22Rv1 (cell line): ENCODE data around the gene LDLRAD4.

Source experiments
- H3K27ac ChIP-seq: fragments of 450-650 bp; 2 replicates; pipeline ENCODE4 v1.5.1; 2017
- CTCF ChIP-seq: fragments of 450-650 bp; IDR thresholded peaks from 2 replicates; pipeline ENCODE4 v1.5.1; 2017; ENCODE audit warnings: mild to moderate bottlenecking
- ZFX ChIP-seq: fragments of 450-650 bp; IDR thresholded peaks from 2 replicates; pipeline ENCODE4 v1.6.1; 2017; ENCODE audit warnings: antibody characterized with exemption, borderline replicate concordance

LDLRAD4 gene

GRCh38 chr18:13439461-13439860 is 220.9 kb downstream of the LDLRAD4 start:
- no peak overlapping the region for H3K27ac ChIP-seq
- no peak for TF ChIP-seq CTCF
- no peak for TF ChIP-seq ZFX

- H3K27ac ChIP-seq: no peak overlapping the region
- TF ChIP-seq ZFX (no peak), CTCF (no peak)
Measured at GRCh38 chr18:13440277-13441248, 222.0 kb downstream of the LDLRAD4 start.

- no peak overlapping the region for H3K27ac ChIP-seq
- TF ChIP-seq CTCF: no peak
- no peak for TF ChIP-seq ZFX
Measured at GRCh38 chr18:13441736-13442135, 223.2 kb downstream of the LDLRAD4 start.

- TF ChIP-seq ZFX (no peak), CTCF (no peak)
- H3K27ac ChIP-seq: no peak overlapping the region
Measured at GRCh38 chr18:13442451-13442850, 223.9 kb downstream of the LDLRAD4 start.

- TF ChIP-seq ZFX (no peak), CTCF (no peak)
- no peak overlapping the region for H3K27ac ChIP-seq
Measured at GRCh38 chr18:13443552-13443951, 225.0 kb downstream of the LDLRAD4 start.

- H3K27ac ChIP-seq: no peak overlapping the region
- TF ChIP-seq CTCF (no peak), ZFX (no peak)
Measured at GRCh38 chr18:13444430-13445240, 226.1 kb downstream of the LDLRAD4 start.
